Measurements from ENCODE around the gene C3orf38. TPM values are rescaled to one million over a fixed set of nuclear protein-coding genes. Genes with fewer than 3 reads are reported as not detected.

C3orf38 gene
- total and polyA plus RNA-seq, 12 donors = 4.5 to 18.2 (median 12.9) TPM

- no peaks in the 10 kb centered on the region for H3K27me3 ChIP-seq
- TF ChIP-seq, protein P1, sequence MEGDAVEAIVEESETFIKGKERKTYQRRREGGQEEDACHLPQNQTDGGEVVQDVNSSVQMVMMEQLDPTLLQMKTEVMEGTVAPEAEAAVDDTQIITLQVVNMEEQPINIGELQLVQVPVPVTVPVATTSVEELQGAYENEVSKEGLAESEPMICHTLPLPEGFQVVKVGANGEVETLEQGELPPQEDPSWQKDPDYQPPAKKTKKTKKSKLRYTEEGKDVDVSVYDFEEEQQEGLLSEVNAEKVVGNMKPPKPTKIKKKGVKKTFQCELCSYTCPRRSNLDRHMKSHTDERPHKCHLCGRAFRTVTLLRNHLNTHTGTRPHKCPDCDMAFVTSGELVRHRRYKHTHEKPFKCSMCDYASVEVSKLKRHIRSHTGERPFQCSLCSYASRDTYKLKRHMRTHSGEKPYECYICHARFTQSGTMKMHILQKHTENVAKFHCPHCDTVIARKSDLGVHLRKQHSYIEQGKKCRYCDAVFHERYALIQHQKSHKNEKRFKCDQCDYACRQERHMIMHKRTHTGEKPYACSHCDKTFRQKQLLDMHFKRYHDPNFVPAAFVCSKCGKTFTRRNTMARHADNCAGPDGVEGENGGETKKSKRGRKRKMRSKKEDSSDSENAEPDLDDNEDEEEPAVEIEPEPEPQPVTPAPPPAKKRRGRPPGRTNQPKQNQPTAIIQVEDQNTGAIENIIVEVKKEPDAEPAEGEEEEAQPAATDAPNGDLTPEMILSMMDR (IDR thresholded peaks at IDR 0.05) = no peak
- intact Hi-C loops (cut with DNase I) = no loop called here
- H3K9me3 ChIP-seq = no peaks in the 10 kb centered on the region
- H3K36me3 ChIP-seq = no peaks in the 10 kb centered on the region
- H3K4me1 ChIP-seq = no peaks in the 10 kb centered on the region
- 88 to 94% methylated on average over 2 of the region's 2 CpGs for WGBS, 2 donors
- H3K4me3 ChIP-seq = no peak overlapping the region
- no peak overlapping the region for H3K27ac ChIP-seq
- no peak for ATAC-seq
- DNase-seq = no peak
These were observed 46.2 kb downstream of the C3orf38 start for GRCh38 chr3:88195951-88196434.

DNA sequence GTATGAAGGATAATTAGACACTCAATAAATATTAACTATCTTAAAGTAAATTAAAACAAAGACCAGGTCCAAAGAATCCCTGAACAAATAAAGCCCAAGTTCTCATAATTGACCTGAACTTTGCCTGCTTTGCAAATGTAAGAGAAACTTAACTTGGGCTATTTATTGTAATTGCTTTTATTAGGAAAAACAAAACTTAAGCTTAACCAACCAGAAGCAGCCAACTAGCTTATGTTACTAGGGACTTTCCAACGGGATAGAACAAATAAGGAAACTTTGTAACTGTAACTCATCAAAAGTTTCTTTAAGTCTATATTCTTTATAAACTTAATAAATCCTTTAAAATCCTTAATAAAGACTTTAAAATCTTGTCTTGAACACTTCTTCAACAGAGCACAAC is 48.4 kb downstream of the C3orf38 start:
- no peak overlapping the region for H3K27ac ChIP-seq
- TF ChIP-seq, protein P1 (IDR thresholded peaks at IDR 0.05) = no peak
- H3K27me3 ChIP-seq = no peaks in the 10 kb centered on the region
- H3K36me3 ChIP-seq = no peaks in the 10 kb centered on the region
- DNase-seq (no peak), ATAC-seq (no peak)
- H3K4me3 ChIP-seq = no peak overlapping the region
- WGBS, 2 donors = 60 to 80% methylated on average over 1 of the region's 1 CpG
- no peaks in the 10 kb centered on the region for H3K9me3 ChIP-seq
- H3K4me1 ChIP-seq = no peaks in the 10 kb centered on the region
- intact Hi-C loops (cut with DNase I) = no loop called here

DNA sequence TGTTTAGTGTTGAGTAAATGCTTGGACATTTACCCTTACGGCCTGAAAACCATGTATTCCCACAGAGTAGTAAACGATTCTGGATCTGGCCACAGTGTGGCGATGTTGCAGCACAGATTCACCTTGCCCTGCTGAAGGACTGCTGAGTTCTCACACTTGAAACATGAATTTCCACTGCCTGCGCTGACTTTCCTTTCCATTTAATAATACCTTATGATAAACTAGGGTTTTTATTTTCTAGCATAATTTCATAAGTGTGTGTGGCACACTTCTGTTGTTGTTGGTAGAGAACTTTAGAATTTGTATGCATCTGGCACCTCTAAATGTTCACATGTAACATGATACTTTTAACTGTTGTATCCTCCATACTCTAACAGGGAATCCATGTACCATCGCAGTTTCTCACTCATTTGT is 53.9 kb downstream of the C3orf38 start:
- DNase-seq = peak; percentile 49 to 58
- intact Hi-C loops (cut with DNase I) = loop anchor here in 9 of 10 donors (5.0 to 10.0 kb wide), 8 partner anchors 894 to 1981 kb away; no protein-coding TSS in a partner anchor
- ATAC-seq = peak; percentile 69 to 91 (median 88)
- TF ChIP-seq, protein P1 (IDR thresholded peaks at IDR 0.05) = peak; percentile 70 to 90 (median 85)
- H3K36me3 ChIP-seq = no peaks in the 10 kb centered on the region
- H3K27me3 ChIP-seq = no peaks in the 10 kb centered on the region
- H3K4me3 ChIP-seq = no peak overlapping the region
- no peaks in the 10 kb centered on the region for H3K9me3 ChIP-seq
- no peak overlapping the region for H3K27ac ChIP-seq
- H3K4me1 ChIP-seq = peaks cover 0 to 7% (median 0%) of the 10 kb centered on the region in 9 donors
- WGBS, 2 donors = 11 to 14% methylated on average over 5 of the region's 5 CpGs

Other genes starting within 250 kb of the C3orf38 start
- 10 to 100 TPM; 38.1 to 63.0 (median 45.8) TPM for gene CGGBP1, start 91.0 kb upstream of the C3orf38 start, total RNA-seq
- gene CGGBP1, start 91.0 kb upstream of the C3orf38 start, polyA plus RNA-seq = 10 to 100 TPM; 28.1 to 39.4 TPM
- 10 to 100 TPM in 6 of 10 donors, 1 to 10 TPM in 4; 6.9 to 13.9 (median 10.9) TPM for gene ZNF654, start 90.7 kb upstream of the C3orf38 start, total RNA-seq
- gene ZNF654, start 90.7 kb upstream of the C3orf38 start, polyA plus RNA-seq = 1 to 10 TPM; 2.5 to 4.0 TPM